HEK293T (cell line): ENCODE measurements around the gene FSTL4.

Source experiments
- CTCF ChIA-PET: fragments of 350-600 bp; formaldehyde crosslinking; extraction: SDS; loops from one replicate; lab custom pipeline; 2021; ENCODE audit warnings: antibody characterized with exemption, inconsistent platforms; lab: Yijun Ruan, JAX
- POLR2A ChIA-PET: fragments of 350-600 bp; formaldehyde crosslinking; extraction: SDS; loops from one replicate; lab custom pipeline; 2020; ENCODE audit warnings: antibody characterized with exemption, inconsistent platforms; lab: Yijun Ruan, JAX
- DNase-seq: peaks from one replicate; pipeline ENCODE4 v3.0.0; 2012; ENCODE audit warnings: mixed read lengths; ENCODE audit errors: extremely low spot score
- ARNT ChIP-seq: fragments of 450-650 bp; IDR thresholded peaks from 2 replicates; pipeline ENCODE4 v1.6.1; 2017; ENCODE audit warnings: mild to moderate bottlenecking
- BHLHE40 ChIP-seq: fragments of 450-650 bp; IDR thresholded peaks from 2 replicates; pipeline ENCODE4 v1.6.1; 2016; ENCODE audit warnings: mild to moderate bottlenecking, moderate library complexity, borderline replicate concordance
- CTBP1 ChIP-seq: fragments of 450-650 bp; IDR thresholded peaks from 2 replicates; pipeline ENCODE4 v1.6.1; 2016; ENCODE audit warnings: borderline replicate concordance
- ELF4 ChIP-seq: fragments of 450-650 bp; IDR thresholded peaks from 2 replicates; pipeline ENCODE4 v1.6.1; 2017; ENCODE audit warnings: antibody characterized with exemption
- FOXA1 ChIP-seq: fragments of 450-650 bp; IDR thresholded peaks from 2 replicates; pipeline ENCODE4 v1.6.1; 2016; ENCODE audit warnings: mild to moderate bottlenecking
- FOXK2 ChIP-seq: fragments of 450-650 bp; IDR thresholded peaks from 2 replicates; pipeline ENCODE4 v1.6.1; 2016; ENCODE audit warnings: mild to moderate bottlenecking
- FOXM1 ChIP-seq: fragments of 450-650 bp; IDR thresholded peaks from 2 replicates; pipeline ENCODE4 v1.6.1; 2017; ENCODE audit warnings: mild to moderate bottlenecking, borderline replicate concordance
- HDGF ChIP-seq: fragments of 450-650 bp; IDR thresholded peaks from 2 replicates; pipeline ENCODE4 v1.6.1; 2017; ENCODE audit warnings: antibody characterized with exemption, borderline replicate concordance
- L3MBTL2 ChIP-seq: fragments of 450-650 bp; conservative IDR thresholded peaks from 2 replicates; pipeline ENCODE4 v1.6.1; 2016; ENCODE audit warnings: mild to moderate bottlenecking
- LEF1 ChIP-seq: fragments of 450-650 bp; IDR thresholded peaks from 2 replicates; pipeline ENCODE4 v1.6.1; 2017; ENCODE audit warnings: mild to moderate bottlenecking, borderline replicate concordance
- NFRKB ChIP-seq: fragments of 450-650 bp; IDR thresholded peaks from 2 replicates; pipeline ENCODE4 v1.6.1; 2016; ENCODE audit warnings: mild to moderate bottlenecking, moderate library complexity
- SP1 ChIP-seq: fragments of 450-650 bp; IDR thresholded peaks from 2 replicates; pipeline ENCODE4 v1.6.1; 2017
- SUZ12 ChIP-seq: fragments of 450-650 bp; IDR thresholded peaks from 2 replicates; pipeline ENCODE4 v1.6.1; 2016; ENCODE audit warnings: mild to moderate bottlenecking
- TARDBP ChIP-seq: fragments of 450-650 bp; IDR thresholded peaks from 2 replicates; pipeline ENCODE4 v1.6.1; 2016
- ZNF384 ChIP-seq: fragments of 450-650 bp; IDR thresholded peaks from 2 replicates; pipeline ENCODE4 v1.6.1; 2016
- TF ChIP-seq, protein P1 (sequence below): fragments of 450-650 bp; IDR thresholded peaks from 2 replicates; pipeline ENCODE4 v1.6.1; 2016

FSTL4 gene

DNA sequence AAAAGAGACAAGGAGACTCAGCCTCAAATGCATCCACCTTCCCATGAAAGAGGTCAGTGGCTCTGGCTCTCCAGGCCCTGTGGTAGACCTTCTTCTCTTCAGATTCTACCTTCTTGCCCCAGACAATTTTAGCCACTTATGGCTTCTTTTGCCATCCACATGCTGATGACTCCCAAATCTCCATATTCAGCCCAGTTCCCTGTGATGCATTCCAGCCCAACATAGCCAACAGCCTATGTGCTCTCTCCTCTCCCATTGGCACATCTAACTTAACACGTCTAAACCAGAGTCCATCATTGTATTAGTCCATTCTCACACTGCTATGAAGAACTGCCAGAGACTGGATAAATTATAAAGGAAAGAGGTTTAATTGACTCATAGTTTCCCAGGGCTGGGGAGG, 108.8 kb downstream of the FSTL4 start:
- DNase-seq, result no peak
- ChIA-PET CTCF (no interaction called here), POLR2A (no interaction called here)
- TF ChIP-seq, protein P1, sequence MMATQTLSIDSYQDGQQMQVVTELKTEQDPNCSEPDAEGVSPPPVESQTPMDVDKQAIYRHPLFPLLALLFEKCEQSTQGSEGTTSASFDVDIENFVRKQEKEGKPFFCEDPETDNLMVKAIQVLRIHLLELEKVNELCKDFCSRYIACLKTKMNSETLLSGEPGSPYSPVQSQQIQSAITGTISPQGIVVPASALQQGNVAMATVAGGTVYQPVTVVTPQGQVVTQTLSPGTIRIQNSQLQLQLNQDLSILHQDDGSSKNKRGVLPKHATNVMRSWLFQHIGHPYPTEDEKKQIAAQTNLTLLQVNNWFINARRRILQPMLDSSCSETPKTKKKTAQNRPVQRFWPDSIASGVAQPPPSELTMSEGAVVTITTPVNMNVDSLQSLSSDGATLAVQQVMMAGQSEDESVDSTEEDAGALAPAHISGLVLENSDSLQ, result no peak
- TF ChIP-seq LEF1, result no peak
- TF ChIP-seq NFRKB, result no peak
- TF ChIP-seq SP1, result no peak
- TF ChIP-seq FOXM1, result no peak

DNA sequence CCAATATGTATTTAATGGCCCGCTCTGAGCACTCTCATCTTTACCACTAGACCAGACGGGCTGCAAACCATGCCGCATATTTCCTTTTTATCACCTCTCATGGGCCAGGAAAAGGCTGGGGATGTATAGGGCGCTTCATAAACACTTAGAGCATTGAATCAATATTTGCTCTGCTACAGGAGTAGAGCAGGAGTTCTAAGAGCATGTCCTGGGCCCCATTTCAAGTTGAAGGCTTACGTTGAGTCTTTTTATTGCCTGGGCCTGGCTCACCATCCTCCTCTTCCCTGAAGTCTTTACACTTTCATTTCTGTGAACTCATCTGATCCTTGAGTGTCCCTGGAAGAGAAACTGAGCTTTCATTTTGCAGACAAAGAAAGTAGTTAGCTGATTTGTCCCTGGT, 112.4 kb downstream of the FSTL4 start:
- no peak for DNase-seq
- no peak for TF ChIP-seq ELF4
- no peak for TF ChIP-seq L3MBTL2
- TF ChIP-seq SUZ12, result no peak
- no peak for TF ChIP-seq ARNT
- TF ChIP-seq, protein P1, result no peak
- no peak for TF ChIP-seq HDGF
- TF ChIP-seq FOXA1, result no peak
- no peak for TF ChIP-seq NFRKB
- POLR2A ChIA-PET, result no interaction called here
- CTCF ChIA-PET, result interaction anchor here (1.1 kb wide), 1 partner anchor 11 kb away, joined by 3 read pairs; no protein-coding TSS in a partner anchor

DNA sequence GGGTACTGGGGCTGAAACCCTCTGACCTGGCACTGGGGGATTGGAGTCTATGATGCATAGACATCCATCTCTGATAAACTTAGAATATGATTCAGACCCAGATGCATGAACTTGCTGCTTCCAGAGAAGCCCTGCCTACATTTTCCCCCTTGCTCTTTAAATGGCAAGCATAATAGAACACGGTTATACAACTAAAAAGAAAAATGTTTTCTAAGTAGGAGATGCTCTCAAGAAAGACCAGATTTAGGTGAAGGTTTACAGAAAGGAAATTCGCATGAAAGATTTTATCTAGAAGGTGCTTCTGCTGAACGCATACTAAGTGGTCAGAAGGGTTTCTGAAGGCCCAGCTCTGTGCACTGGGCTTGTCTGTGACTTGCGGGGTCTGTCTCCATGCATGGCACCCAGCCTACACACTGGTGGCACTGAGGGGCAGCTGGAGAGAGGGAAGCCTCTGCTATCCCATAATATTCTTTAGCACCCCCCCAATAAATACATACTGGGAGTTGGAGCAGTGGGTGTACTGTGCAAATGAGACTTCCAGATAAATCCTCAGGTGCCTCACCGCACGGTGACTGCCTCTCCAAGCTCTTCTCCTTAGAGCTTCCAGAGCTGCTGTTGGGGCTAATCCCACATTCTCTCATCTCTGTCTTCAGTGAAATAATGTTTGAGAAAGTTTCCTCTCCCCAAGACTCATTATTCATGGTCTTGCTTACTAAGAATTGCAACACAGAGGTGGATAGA, 114.6 kb downstream of the FSTL4 start:
- ChIA-PET POLR2A (no interaction called here), CTCF (no interaction called here)
- no peak for DNase-seq
- TF ChIP-seq SUZ12 (no peak), FOXK2 (no peak)

DNA sequence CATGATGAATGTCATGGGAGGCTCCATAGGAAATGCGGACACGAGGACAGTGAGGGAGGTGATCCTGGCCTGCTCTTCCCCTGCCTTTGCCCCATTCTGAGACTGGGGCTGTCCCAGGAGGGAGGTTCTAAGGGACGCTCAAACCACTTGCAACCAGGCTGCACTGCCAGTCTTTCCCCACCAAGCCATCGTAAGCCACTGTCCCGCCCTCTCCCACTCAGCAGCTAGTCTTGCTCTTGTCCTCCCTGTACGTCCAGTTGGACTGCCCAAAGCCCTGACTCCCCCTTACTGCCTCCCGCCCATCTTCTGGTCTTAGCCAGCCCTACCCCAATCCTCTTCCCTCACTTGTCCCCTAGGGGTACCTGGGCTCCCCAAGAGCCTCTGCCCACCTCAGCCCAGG, 115.7 kb downstream of the FSTL4 start:
- CTCF ChIA-PET, result no interaction called here
- DNase-seq, result no peak

DNA sequence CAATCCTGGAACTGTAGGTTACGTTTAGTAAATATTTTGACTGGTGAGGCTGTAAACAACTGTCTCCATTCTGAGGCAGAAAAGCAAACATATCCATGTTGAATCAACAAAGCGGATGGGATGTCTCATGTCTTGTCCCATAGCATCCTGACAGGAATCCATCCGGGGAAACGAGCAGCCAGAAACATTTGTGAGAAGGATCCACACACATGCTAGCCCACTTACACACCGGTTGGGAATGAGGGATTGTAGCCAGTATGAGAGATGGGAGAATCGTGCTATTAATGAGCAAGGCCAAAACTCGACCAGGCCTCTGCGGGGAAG, 117.5 kb downstream of the FSTL4 start:
- TF ChIP-seq ELF4, result no peak
- no peak for TF ChIP-seq BHLHE40
- POLR2A ChIA-PET, result no interaction called here
- CTCF ChIA-PET, result no interaction called here
- DNase-seq, result no peak

More for the DNA sequence above, 115.7 kb downstream of the FSTL4 start:
- POLR2A ChIA-PET, result no interaction called here
- TF ChIP-seq TARDBP (no peak), SP1 (no peak), ARNT (no peak), NFRKB (no peak), ELF4 (no peak), HDGF (no peak), FOXA1 (no peak), SUZ12 (no peak)
- TF ChIP-seq, protein P1, result no peak

DNA sequence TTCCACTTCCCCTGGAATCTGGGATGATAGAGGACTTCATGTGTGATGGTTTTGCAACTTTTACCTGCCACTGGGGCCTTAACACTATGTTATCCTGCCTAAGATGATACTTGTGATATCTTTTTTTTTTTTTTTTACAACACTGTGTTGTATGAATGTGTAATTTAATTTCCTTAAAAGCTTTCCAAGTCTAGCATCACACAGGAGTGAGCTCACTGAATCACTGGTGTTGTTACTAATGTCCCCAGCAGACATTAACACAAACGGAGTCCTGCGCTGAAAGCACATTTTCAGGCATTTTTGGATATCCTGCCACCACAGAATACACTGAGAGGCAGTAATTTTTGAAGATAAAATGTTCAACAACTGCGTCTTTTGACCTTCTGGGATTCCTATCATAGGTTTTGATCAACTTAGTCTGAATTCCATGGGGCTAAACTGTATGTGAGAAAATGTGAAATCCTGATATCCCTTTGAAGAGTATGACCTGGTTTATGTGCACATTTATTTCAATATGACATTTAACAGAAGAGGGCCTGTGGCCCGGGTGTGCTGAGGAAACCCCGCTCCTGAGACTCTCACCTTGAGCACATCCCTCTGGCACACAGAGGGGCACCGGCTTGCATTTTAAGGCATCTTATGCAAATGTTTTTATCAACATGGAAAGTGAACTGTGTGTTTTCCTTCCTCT, 118.0 kb downstream of the FSTL4 start:
- TF ChIP-seq HDGF, result no peak
- no peak for TF ChIP-seq CTBP1
- no peak for TF ChIP-seq BHLHE40
- TF ChIP-seq NFRKB, result no peak
- ChIA-PET CTCF (no interaction called here), POLR2A (no interaction called here)
- no peak for DNase-seq

DNA sequence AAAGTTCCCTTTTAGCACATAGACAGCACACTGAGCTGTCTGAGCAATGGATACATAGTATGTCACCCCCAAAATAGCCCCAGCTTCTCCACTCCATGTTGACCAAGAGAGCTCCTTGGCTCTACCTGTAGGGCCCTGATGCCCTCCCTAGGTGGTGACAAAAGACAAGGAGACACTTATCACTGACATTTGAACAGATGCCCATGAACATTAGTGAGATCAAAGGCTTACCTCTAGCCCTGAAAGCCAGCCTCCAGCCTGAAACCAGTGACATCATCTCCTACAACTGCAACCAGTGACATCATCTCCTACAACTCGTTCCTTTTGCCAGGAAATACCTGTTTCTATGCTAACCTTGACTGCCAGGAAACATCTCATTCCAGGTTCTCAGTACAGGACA, 122.7 kb downstream of the FSTL4 start:
- DNase-seq, result no peak
- POLR2A ChIA-PET, result no interaction called here
- TF ChIP-seq SUZ12 (no peak), NFRKB (no peak), TARDBP (no peak), ARNT (no peak), ELF4 (no peak), FOXA1 (no peak), CTBP1 (no peak), L3MBTL2 (no peak), FOXM1 (no peak), FOXK2 (no peak), SP1 (no peak), BHLHE40 (no peak), HDGF (no peak), ZNF384 (no peak)
- TF ChIP-seq, protein P1, result no peak
- CTCF ChIA-PET, result no interaction called here
